ENCODE measurements around the gene SOWAHA.

The SOWAHA gene

GRCh38 chr5:132856011-132856410, 42.9 kb downstream of the SOWAHA start:
- no peak for TF ChIP-seq ZNF274 (IDR thresholded peaks at IDR 0.05; ENCODE audit: low read depth, low read length)
- H3K4me3 ChIP-seq (ENCODE audit: low read length), result no peak overlapping the region

GRCh38 chr5:132859889-132860437, 46.9 kb downstream of the SOWAHA start:
- no peak for TF ChIP-seq ZNF274 (IDR thresholded peaks at IDR 0.05; ENCODE audit: low read depth, low read length)
- no peak overlapping the region for H3K4me3 ChIP-seq (ENCODE audit: low read length)

GRCh38 chr5:132860742-132861141, 47.6 kb downstream of the SOWAHA start:
- H3K4me3 ChIP-seq (ENCODE audit: low read length), result no peak overlapping the region
- no peak for TF ChIP-seq ZNF274 (IDR thresholded peaks at IDR 0.05; ENCODE audit: low read depth, low read length)

- H3K4me3 ChIP-seq (ENCODE audit: low read length), result peak overlapping the region; percentile 86; the same call in 1 of the 2 replicates
- no peak for TF ChIP-seq ZNF274 (IDR thresholded peaks at IDR 0.05; ENCODE audit: low read depth, low read length)
Measured at GRCh38 chr5:132865668-132866341, 52.7 kb downstream of the SOWAHA start.

All from GM08714 (cell line).